Measurements from ENCODE around the gene PTCHD1.

GRCh38 chrX:23312136-23312535, 22.5 kb upstream of the PTCHD1 start:
- TF ChIP-seq CTCF (conservative IDR thresholded peaks at IDR 0.05 in 1 of 2, IDR thresholded peaks at IDR 0.05 in 1 of 2; ENCODE audit: low read depth in 1 of 2, low read length in 2 of 2), result no peak
- TF ChIP-seq EZH2 (IDR thresholded peaks at IDR 0.05; ENCODE audit: low read length, missing control alignments), result no peak
